ENCODE data around the gene IL2RA.
A peak's percentile ranks its signal among the peaks of the same experiment; 100 is the strongest.
"Not testable (repeated sequence)": the region's sequence is repeated elsewhere in the genome, so short reads cannot be mapped to it uniquely, and the experiment has no call there.

Gene IL2RA

DNA sequence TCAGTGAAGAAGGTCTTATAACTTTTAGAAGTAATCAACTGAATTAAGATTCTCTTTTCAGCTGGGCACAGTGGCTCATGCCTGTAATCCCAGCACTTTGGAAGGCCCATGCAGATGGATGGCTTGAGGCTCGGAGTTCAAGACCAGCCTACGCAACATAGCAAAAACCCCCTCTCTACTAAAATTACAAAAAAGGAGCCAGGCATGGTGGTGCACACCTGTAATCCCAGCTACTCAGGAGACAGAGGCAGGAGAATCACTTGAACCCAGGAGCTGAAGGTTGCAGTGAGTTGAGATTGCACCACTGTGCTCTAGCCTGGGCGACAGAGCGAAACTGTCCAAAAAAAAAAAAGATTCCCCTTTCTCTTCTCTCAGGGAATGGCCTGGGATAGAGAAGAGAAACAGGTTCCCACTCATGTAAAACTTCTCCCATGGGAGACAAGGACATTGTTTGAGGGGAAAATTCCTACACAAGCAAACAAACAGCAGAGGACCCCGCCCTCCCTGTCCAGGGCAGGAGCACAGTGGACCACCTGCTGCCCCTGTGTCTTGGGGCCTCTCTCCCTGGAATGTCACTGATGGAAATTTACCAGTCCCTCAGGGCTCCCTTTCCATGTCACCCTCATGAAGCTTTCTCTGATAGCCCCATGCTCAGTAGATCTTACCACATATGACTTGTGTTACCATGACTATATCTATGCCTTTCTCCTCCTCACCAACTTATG is 5.6 kb downstream of the IL2RA start:
- no peak for DNase-seq (ENCODE audit: low read depth)

DNA sequence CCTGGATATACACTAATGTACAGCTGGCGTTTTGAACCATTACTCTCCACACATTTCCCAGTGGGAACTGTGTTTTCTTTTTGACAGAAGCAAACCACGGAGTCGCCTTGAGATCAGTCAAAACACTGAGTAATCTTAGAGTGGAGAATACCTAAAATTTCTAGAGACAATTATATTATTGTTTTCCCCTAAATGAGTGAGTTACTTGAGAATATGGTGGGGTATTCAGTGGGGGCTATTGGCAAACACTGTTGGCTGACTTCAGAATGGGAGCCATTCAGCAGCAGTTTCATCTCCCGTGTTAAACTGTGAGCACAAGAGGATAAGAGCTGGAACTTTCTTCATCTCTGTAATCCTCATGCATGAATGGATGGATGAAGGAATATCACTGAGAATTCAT is 6.2 kb downstream of the IL2RA start:
- DNase-seq (ENCODE audit: low read depth) = no peak

DNA sequence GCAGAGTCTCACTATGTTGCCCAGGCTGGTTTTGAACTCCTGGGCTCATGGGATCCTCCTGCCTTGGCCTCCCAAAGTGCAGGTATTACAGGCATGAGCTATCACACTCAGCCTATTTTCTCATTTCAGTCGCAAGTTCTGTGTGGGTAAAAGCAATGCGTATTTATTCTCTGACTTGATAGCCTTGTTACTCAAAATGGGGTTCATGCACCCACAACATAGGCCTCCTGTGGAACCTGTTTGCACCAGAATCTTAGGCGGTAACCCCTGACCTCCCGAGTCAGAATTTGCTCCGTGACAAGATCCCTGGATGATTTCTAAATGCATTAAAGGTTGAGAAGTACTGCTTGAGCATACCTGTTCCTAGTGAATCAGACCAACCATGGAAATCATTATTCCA is 7.3 kb downstream of the IL2RA start:
- no peak for DNase-seq (ENCODE audit: low read depth)

DNA sequence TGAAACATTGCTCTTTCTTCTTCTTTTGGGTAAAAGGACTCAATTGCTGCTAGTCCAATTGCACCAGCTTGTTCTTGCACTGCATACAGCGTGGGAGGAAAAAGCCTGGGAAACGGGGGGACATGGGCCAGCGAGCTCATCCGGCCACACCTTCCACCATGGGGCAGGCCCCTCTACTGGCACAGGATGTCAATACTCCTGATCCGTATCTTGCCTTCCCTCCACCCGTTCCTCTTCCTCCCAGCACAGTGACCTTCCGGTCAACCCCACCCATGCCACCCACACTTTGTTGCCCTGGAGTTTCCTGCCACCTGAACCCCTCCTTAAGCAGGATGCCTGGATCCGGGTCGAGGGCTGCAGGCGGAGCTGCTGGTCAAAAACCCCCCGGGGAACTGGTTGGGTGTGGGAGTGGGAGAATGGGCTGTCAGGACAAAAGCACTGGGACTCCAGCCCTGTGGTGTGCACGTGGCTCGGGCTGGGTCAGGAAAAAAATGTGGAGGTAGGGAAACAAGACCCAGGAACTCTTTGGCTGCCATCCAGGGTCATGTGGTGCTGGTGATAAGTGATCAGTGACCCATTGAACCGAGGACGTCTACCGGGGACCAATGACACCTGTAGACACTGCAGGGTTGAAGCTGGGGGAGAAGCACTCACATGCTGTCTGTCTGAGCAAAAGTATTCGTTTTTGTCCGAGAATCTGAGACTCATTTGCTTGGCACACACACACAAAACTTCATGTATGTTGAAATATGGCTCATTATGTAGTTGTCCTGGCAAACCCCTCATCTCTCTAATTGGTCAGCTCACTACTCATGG is 8.1 kb downstream of the IL2RA start:
- no peak for DNase-seq (ENCODE audit: low read depth)

DNA sequence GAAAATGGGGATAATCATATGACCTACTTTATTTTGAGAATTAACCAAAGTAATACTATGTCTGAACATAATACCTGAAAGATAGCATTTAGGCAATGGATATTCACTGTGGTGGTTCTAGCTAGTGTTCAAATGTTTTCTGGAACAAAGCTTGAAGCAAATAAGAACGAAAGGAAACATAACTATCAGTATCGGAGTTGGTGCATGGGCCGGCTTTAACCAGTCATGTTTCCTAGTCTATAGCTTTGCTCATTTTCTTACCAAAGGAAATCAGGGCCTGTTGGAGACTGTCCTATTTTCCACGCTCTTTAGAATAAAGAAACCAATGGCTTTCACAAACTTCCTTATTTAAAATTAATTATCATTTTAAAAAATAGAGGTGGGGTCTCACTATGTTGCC is 8.9 kb downstream of the IL2RA start:
- DNase-seq (ENCODE audit: low read depth) = no peak

DNA sequence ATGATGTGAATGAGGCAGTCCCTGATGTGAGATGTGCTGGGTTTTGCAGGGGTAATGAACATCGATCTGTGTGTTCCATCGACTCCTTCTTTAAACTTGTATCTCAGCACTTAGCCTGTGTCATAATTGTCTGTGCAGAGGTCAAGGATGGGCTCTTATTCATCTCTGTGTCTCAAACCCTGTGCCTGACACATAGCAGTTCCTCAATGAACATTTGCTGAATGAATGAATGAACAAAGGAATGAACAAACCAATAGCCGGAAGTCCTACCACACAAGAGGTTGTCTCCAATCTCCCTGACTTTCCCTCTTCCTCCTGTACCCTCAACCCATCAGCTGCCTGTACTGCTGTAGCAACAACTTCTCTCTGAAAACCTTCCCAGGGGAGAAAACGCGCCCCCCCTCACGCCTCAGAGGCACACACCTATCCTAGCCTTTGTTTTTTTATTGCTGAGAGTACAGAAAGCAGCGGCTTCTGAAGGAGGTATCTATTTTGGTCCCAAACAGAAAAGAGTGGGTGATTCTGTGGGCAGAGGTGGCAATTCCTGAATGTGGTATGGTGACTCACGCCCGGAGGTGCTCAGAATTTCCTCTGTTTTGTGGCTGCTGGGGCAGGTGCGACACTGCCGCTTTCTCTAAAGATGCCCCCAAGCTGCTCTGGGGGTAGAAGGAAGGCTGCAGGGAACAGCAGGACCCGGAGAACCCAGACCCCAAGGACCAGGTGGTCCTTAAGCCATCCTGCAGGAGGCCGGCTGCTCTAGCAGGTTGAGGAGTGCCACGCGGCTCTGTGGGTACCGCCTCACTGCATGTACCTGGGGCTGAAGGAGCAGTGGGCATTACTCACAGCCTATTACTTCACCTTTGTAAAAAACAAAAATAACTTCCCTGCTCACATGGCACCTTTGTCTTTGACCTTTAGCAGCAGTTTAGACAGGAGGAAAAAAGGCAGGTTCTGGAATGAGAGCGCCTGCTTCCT is 9.6 kb downstream of the IL2RA start:
- peak; percentile 80 for DNase-seq (ENCODE audit: low read depth)

DNA sequence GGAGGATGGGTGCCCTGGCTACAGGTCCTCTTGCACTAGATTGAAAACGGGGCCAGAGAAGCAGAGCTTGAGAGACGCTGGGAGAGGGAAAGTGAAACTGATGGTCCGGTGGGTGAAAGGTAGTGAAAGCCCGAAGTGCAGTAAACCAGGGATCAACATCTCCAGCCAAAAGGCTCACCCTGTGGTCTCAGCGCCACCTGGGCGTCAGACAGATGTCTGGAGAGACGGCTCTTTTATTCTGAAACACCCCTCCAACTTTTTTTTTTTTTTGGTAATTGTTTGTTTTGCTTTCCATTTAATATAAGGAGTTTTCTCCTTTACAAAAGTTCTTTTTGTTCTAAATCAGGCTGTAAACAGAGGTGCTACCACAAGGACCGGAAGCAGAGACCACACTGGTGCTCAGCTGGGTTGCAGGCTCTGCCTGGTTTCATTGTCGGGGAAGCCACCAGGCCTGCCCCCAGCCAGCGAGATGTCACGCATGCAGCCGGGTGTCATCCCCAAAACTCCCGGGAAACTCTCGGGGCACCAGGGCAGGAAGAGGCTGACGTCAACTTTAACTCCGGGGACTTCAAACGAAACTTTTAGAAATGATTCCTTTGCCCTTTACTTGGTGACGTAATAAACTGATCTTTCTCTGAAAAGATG is 11.2 kb downstream of the IL2RA start:
- peak; percentile 90 for DNase-seq (ENCODE audit: low read depth)

DNA sequence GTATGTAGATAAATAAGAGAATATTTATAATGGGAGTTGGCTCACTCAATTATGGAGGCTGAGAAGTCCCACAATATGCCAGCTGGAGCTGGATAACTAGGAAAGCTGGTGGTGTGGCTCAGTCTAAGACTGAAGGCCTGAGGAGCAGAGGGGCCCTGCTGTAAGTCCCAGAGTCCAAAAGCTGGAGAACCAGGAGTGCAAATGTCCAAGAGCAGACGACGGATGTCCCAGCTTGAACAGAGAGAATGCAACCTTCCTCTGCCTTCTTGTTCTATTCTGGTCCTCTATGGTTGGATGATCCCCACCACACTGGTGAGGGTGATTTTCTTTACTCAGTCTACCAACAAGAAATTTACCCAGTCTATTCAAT is 13.2 kb downstream of the IL2RA start:
- DNase-seq (ENCODE audit: low read depth) = no peak

DNA sequence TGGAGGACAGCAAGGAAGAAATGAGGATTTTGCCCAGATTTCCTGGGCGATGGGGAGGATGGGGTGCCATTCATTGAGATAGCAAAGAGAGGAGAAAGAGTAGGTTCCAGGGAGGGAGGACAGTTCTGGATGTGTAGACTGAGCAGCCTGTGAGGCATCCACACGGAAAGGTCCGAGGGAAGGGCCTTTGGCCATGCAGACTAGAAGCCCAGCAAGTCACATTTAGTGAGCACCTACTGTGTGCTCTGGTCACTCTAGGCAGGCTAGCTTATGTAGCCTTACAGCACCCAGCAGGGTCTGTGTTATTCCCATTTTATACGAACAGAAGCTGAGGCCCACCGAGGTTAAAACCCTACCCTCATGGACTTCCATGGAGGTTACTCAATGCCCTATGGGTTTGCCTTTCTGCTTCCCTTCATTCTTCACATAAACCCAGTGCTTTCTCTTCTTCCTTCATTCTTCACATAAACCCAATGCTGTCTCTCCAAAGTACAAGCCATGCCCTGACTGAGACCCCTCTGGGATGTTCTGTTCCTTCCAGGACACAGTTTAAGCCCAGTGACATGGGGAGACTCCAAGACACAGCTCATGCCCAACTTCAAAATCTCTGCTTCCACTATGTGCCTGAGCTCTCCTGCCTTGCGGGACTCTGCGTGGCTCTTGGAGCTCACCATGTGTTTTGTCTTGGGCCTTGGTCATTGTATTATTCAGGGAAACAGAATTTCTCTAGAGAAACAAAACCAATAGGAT is 13.7 kb downstream of the IL2RA start:
- no peak for DNase-seq (ENCODE audit: low read depth)

DNA sequence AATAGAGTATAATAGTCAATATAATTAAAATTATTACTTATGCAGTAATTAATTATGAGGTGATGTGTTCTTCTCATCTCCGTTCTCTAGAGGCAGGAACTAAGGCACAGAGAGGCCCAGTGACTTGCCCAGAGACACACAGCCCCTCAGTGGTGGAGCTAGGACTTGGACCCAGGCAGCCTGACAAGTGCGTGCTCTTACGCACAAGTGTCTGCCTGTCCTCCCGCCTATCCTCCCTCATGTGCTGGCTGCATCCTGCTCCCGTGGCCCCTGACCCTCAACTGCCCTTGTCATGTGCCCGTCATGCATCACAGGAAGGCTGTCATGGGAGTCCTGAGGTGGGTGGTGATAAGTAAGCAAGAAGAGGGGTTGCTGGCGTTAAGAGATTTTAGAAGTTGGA is 14.3 kb downstream of the IL2RA start:
- no peak for DNase-seq (ENCODE audit: low read depth)

DNA sequence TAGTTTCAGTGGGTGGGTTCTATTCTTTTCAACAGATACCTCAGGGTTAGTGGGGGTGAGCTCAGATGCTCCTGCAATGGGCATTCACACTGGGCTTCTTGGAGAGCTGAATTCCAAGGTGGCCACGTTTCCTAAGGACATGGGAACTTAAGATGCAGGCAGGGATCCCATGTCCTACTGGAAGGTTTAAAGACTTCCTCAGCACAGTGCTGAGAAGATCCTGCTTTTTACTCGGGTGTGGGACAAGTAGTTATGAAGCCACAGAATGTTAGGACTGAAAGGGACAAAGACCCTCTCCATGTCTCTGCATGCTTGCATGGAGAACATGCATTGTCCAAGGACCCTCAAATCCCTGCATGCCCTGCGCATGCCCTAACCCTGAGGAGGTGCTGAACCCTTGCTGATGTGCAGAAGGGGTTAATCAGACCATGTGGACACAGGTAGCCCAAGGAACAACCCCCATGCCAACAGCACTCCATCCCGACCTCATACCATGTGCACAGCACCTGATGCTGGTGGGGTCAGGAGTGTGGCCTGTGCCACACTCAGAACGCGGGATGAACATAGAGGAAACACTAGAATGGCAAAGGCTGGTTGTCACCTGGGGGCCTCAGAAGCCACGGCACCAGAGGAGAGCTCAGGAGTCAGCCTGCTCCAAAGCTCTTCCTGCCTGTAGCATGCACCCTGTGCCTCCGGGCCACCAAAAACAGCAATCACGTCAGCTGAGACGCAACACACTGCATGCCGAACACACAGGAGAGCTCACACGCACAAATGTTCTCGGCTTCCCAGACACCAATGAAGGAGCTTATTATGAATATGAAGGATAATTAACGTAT is 15.2 kb downstream of the IL2RA start:
- DNase-seq (ENCODE audit: low read depth) = no peak

DNA sequence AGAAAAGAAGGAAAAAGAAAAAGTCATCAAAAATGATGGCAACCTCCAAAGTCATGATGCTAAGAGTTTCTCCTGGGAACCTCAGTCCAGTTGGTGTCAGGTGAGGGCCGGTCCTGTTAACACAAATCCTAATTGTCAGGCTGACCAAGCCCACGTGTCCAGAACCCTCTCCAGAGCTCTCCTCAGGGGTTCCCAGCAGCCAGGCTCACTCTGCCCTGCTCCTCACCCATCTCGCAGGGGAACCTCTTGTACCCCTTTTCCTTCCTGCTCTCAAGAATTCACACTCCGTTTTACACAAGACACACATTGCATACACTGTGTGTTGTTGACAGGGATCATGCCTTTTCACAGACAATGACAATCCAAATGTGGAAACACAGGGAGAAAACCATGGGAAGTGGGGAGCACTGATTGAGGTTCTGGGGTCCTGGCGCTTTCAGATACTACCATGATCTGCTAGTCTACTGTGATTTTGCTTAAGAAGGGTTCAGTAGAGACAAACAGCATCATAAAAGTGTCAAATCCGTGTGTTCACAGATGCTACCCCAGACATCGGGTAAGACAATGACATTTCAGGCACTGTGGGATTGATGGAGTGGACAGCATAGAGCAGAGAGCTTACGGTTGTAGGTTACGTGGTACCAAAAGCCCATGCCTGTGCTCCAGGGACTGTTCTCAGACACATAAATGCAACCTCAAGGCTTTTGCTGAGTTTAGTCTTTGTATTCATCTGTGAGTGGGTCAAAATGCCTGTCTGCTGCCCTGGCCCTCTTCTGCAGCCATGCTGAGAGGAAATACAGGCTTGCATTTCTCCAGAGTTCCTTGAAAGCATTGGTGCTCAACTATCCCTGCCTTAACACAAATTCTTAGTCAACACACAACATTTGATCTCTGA is 16.0 kb downstream of the IL2RA start:
- DNase-seq (ENCODE audit: low read depth) = no peak

DNA sequence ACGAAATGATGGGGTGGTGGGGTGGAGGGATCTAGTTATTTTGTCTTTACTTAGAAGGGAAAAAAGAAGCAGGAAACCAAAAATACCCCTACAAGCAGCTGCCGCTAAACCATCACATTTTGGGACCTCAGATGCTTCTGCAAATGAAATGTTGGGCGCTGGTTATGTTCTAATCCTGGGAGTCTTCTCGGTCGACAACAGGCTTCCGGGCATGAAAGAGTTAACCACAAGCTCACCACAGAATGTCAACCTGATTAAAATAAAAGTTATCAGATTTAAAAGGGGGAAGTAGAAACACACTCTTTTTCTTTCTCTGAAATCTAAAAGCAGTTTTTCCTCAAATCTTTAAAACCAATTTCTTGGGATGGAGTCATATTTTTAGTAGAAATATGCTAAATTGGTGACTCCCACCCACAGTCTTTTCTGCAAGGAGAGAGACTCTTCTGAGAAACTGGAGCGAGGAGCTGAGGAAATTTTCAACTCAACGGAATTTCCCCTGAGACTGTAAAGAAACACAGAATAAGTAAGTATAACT is 16.8 kb downstream of the IL2RA start:
- DNase-seq (ENCODE audit: low read depth) = no peak

DNA sequence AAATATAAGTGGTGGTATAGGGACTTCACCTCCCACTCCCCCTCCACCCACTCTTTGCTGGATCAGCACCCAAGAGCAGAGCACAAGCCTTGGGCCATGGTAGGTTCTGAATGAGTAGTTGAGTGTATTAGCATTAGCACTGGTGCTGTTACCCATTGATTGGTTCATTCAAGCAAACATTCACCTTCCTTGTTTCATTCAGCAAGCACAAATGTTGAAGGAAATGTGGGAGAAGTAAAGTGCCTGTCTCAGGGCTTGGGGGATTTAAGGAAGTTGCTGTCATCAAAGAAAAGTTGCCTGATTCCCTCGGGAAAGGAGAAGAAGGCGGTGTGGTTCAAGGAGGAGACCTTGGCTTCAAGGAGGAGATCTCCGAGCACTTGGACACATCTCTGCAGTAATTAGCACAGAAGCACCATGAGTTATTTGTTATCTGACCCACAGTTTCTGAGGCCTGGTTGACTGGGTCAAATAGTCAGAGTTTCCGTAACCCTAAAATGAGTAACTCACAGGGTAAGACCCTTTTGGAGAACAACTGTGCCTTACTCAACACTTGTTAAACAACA is 17.3 kb downstream of the IL2RA start:
- no peak for DNase-seq (ENCODE audit: low read depth)

DNA sequence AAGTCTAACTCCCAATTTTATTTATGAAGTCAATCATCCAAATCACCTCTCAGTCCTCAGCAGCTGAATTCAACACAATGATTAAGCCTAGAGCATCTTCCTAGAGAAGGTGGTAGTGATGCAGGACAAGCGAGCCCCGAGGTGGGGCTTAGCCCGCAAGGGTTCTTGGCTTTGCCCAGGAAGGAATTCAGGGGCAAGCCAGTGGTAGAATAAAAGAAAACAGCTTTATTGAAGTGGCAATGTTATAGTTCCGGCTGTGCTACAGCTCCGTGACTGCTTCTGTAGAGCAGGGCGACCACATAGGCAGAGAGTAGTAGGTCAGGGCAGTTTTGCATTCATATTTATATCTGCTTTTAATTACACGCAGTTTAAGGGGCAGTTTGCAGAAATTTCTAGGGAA is 18.1 kb downstream of the IL2RA start:
- DNase-seq (ENCODE audit: low read depth) = no peak

DNA sequence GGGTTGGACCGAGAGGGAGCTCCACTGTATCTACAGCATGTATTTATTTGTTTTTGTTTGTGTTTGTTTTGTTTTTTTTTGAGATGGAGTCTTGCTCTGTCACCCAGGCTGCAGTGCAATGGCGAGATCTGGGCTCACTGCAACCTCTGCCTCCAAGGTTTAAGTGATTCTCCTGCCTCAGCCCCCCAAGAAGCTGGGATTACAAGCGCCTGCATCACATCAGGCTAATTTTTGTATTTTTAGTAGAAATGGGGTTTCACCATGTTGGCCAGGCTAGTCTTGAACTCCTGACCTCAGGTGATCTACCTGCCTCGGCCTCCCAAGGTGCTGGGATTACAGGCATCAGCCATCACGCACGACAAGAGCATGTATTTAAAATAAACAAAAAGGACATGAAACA is 18.8 kb downstream of the IL2RA start:
- not testable (repeated sequence) for DNase-seq (ENCODE audit: low read depth)

DNA sequence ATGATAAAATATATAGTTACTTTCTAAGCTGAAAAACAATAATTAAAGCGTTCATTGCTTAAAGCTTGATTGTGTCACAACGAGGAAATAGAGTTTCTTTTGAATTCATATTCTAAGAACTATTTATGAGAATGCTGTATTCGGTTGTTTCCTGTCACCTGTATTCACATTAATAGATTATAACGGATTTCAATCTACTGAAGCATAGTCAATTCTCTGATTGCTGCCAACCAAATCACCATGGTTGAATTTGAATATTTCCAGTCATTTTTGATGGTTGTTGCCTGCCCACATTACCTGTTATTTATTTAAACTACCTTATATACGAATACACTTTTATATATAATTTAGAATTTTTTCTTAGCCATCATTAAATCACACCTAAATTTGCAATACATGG is 22.0 kb downstream of the IL2RA start:
- DNase-seq (ENCODE audit: low read depth) = no peak

DNA sequence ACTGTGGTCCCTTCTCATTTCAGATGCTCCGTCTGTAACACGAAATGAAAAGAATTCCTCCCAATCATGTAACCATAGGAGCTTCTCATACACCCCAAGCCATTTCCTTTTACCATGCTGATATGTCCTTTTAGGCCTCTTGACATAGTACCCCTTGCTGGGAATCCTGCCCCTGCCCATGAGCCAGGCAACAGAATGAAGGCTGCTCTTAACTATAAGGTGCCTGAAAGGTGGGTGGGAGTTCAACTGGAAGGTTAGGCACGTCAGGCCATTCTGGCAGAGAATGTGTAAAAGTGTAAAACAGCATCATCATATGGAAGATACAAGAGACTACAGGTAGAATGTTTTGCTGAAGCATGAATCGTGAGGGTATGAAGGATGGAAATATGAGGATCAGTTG is 22.5 kb downstream of the IL2RA start:
- no peak for DNase-seq (ENCODE audit: low read depth)

All from activated T-helper 9 cell treated with anti-CD3 and anti-CD28 coated beads, Interleukin-2, amount 50 U/mL, for 16 hours (primary cell).